ENCODE data around the gene PEAK1. TPM values are rescaled to one million over a fixed set of nuclear protein-coding genes. Genes with fewer than 3 reads are reported as not detected.

The PEAK1 gene
- total and polyA plus RNA-seq, 2 experiments from 2014 or later = 15.8 to 42.0 TPM

DNA sequence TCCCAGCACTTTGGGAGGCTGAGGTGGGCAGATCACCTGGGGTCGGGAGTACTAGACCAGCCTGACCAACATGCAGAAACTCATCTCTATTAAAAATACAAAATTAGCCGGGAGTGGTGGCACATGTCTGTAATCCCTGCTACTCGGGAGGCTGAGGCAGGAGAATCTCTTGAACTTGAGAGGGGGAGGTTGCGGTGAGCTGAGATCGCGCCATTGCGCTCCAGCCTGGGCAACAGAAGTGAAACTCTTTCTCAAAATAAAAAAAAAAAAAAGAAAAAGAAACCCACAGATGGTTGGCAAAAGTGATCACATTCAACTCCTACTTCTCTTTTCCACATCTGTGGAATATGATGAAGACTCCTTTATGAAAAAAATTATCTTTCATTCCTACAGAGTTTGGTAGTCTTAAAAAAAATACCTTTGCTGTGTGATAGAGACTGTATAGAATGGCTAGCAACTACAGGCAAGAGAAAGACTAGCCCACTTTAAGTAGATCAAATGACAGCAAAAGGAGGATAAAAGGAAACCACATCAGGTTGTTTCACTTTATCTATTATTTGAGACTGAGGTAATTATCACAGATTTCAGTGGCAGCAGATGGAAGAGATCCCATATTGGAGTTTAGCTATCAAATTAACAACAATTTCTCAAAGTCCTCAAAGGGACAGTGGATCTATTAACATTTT, 176.0 kb downstream of the PEAK1 start:
- Histone ChIP-seq H3K27ac (no peak overlapping the region), H3K36me3 (no peaks in the 10 kb centered on the region), H3K9me3 (ENCODE audit: low read depth) (no peaks in the 10 kb centered on the region), H3K4me1 (ENCODE audit: low read depth) (no peaks in the 10 kb centered on the region), H3K27me3 (no peaks in the 10 kb centered on the region), H3K4me3 (no peak overlapping the region)
- no peak for DNase-seq (ENCODE audit: low read depth in 1 of 2, low spot score in 1 of 2)
- TF ChIP-seq, protein P1, sequence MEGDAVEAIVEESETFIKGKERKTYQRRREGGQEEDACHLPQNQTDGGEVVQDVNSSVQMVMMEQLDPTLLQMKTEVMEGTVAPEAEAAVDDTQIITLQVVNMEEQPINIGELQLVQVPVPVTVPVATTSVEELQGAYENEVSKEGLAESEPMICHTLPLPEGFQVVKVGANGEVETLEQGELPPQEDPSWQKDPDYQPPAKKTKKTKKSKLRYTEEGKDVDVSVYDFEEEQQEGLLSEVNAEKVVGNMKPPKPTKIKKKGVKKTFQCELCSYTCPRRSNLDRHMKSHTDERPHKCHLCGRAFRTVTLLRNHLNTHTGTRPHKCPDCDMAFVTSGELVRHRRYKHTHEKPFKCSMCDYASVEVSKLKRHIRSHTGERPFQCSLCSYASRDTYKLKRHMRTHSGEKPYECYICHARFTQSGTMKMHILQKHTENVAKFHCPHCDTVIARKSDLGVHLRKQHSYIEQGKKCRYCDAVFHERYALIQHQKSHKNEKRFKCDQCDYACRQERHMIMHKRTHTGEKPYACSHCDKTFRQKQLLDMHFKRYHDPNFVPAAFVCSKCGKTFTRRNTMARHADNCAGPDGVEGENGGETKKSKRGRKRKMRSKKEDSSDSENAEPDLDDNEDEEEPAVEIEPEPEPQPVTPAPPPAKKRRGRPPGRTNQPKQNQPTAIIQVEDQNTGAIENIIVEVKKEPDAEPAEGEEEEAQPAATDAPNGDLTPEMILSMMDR (IDR thresholded peaks at IDR 0.05; ENCODE audit: low read depth, low read length) = no peak

DNA sequence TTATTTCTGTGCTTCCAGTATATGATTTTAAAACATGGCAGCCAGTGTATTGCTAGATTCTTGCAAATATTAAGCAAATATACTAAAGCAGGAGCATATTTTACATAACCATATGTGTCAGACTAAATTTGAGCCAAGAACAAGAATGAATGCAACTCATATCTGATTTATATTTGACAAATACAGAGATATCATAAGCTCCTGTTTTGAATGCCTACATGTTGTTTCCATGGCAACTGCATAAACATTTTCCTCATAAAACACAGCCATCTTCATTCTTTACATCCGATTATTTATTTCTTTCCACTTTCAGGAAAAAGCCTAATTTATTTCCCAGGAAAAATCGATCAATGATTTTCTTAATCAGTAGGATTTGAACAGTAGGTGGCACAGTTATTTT, 176.8 kb downstream of the PEAK1 start:
- H3K36me3 ChIP-seq = no peaks in the 10 kb centered on the region
- peak in 1 of 2 donors; percentile 38 for DNase-seq (ENCODE audit: low read depth in 1 of 2, low spot score in 1 of 2)
- TF ChIP-seq, protein P1 (IDR thresholded peaks at IDR 0.05; ENCODE audit: low read depth, low read length) = no peak

DNA sequence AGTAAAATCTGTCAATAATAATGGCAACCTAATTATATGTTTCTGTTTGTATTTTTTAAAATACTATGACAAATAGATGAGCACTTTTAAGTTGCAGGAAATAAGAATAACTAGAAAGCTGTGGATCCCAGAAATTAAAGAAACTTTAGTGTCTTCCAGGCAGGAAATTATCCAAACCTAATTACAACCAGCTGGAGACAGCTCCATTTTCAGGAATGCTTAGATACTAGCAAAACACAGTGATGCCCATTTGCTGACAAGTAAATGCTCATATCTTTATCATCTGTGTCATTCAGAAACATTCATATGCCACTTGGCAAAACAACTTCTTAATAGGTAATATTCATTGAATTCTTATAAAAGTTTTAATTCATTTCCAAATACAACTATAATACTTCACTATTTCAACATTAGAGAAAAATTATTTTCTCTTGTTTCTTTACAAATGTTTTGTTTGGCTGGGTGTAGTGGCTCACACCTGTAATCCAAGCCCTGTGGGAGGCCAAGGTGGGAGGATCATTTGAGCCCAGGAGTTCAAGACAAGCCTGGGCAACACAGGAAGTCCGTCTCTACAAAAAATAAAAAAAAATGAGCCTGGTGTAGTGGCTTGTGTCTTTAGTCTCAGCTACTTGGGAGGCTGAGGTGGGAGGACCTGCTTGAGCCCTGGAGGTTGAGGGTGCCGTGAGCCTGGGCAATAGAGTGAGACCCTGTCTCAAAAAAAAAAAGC, 179.9 kb downstream of the PEAK1 start:
- Histone ChIP-seq H3K4me1 (ENCODE audit: low read depth) (no peaks in the 10 kb centered on the region), H3K27me3 (no peaks in the 10 kb centered on the region), H3K4me3 (no peak overlapping the region), H3K36me3 (no peaks in the 10 kb centered on the region), H3K27ac (no peak overlapping the region), H3K9me3 (ENCODE audit: low read depth) (no peaks in the 10 kb centered on the region)
- TF ChIP-seq, protein P1 (IDR thresholded peaks at IDR 0.05; ENCODE audit: low read depth, low read length) = no peak
- no peak for DNase-seq (ENCODE audit: low read depth in 1 of 2, low spot score in 1 of 2)

More for the DNA sequence above, 176.8 kb downstream of the PEAK1 start:
- H3K4me3 ChIP-seq = no peak overlapping the region
- H3K9me3 ChIP-seq (ENCODE audit: low read depth) = no peaks in the 10 kb centered on the region
- no peaks in the 10 kb centered on the region for H3K4me1 ChIP-seq (ENCODE audit: low read depth)
- no peak overlapping the region for H3K27ac ChIP-seq
- no peaks in the 10 kb centered on the region for H3K27me3 ChIP-seq

DNA sequence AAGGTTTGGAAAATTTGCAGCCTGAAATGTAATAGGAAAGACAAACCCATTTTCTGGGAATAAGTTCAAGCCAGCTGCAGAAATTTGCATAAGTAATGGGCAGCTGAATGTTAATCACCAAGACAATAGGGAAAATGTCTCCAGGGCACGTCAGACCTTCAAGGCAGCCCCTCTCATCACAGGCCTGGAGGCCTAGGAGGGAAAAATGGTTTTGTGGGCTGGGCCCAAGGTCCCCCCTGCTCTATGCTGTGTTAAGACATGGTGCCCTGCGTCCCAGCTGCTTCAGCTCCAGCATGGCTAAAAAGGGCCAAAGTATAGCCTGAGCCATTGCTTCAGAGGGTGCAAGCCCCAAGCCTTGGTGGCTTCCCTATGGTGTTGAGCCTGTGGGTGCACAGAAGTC, 184.3 kb downstream of the PEAK1 start:
- Histone ChIP-seq H3K9me3 (ENCODE audit: low read depth) (no peaks in the 10 kb centered on the region), H3K27me3 (no peaks in the 10 kb centered on the region), H3K4me3 (no peak overlapping the region), H3K4me1 (ENCODE audit: low read depth) (no peaks in the 10 kb centered on the region), H3K36me3 (no peaks in the 10 kb centered on the region), H3K27ac (no peak overlapping the region)
- DNase-seq (ENCODE audit: low read depth in 1 of 2, low spot score in 1 of 2) = no peak
- TF ChIP-seq, protein P1 (IDR thresholded peaks at IDR 0.05; ENCODE audit: low read depth, low read length) = no peak

DNA sequence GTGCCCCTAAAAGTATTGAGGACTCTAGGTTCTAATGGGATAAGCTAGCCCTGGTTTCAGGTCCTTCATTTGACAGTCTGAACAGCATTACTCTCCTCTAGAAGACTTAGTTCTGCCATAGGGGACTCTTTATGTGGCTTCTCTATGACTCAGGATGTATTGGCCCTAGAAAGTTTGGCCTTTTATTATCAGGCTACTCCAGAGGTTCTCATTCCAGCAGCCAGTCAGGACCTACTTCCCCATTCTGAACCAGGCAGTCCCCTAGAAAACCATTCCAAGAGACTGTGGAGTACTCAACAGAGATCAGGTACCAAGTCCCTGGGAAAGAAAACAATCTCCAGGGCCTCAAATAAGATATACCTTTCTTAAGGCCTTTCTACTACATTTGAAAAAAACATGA, 191.1 kb downstream of the PEAK1 start:
- H3K27ac ChIP-seq = no peak overlapping the region
- DNase-seq (ENCODE audit: low read depth in 1 of 2, low spot score in 1 of 2) = no peak
- H3K4me3 ChIP-seq = no peak overlapping the region
- TF ChIP-seq, protein P1 (IDR thresholded peaks at IDR 0.05; ENCODE audit: low read depth, low read length) = no peak
- H3K9me3 ChIP-seq (ENCODE audit: low read depth) = no peaks in the 10 kb centered on the region
- H3K27me3 ChIP-seq = no peaks in the 10 kb centered on the region
- no peaks in the 10 kb centered on the region for H3K36me3 ChIP-seq
- H3K4me1 ChIP-seq (ENCODE audit: low read depth) = peaks cover 21% of the 10 kb centered on the region

All from cardiac muscle cell (in vitro differentiated cells and primary cell).